H1 (cell line): ENCODE results near the gene EVI5.

ENCODE experiments used
- RNF2 ChIP-seq: fragments of 200-900, 300-1000 bp; sonication (generic); IDR thresholded peaks from 2 replicates; pipeline ENCODE4 v1.7.1; 2016; ENCODE audit warnings: borderline replicate concordance, low read depth, mild to moderate bottlenecking, antibody characterized with exemption, low read length; ENCODE audit not compliant: poor library complexity, severe bottlenecking; ENCODE audit errors: missing control alignments
- TCF12 ChIP-seq: IDR thresholded peaks from 2 replicates; pipeline ENCODE4 v1.6.1; 2011; ENCODE audit warnings: low read depth, mild to moderate bottlenecking, low read length
- TF ChIP-seq, protein P1 (sequence below), 3 experiments: IDR thresholded peaks; 1 replicate in 2 of 3; 2 replicates in 1 of 3; pipeline versions ENCODE4 v1.5.1 to v1.6.1; 2011; ENCODE audit warnings: low read length in 3 of 3, mild to moderate bottlenecking in 3 of 3, inconsistent platforms in 2 of 3, low read depth in 1 of 3, moderate library complexity in 1 of 3; ENCODE audit not compliant: insufficient read depth in 1 of 3; ENCODE audit errors: control extremely low read depth in 1 of 3
- TF ChIP-seq, protein P2 (sequence below): IDR thresholded peaks from 2 replicates; pipeline ENCODE4 v1.6.1; 2011; ENCODE audit warnings: low read depth, mild to moderate bottlenecking, low read length; ENCODE audit not compliant: insufficient read depth

DNA sequence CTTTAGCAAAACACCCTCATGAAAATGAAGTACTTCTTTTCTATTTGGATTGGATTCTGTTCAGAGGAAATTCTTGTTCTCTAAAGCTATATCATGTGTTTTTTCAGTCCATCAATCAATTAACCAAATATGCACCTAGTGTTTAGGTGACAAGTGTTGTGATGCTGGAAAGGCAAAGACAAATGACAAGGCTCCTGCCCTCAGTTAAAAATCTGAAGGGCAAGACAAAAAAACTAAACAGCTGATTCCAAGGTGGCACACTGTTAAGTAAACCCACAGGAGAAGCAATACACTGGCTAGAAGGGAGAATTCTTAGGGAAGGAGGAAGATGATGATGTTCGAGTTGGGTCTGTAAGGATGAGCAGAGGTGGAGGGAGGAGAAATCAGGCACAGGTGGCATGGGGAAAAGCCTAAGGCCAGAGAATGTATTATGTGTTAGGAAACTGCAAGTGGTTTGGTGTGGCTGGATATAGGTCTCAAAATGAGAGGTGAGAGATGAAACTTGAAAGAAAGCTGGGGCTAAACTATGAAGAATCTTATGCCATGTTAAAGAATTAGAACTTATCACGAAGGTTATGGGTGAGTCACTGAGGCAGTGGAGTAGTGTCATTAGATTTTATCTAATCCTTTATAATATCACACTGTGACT, 246.4 kb downstream of the EVI5 start:
- TF ChIP-seq TCF12 (no peak), RNF2 (no peak)
- TF ChIP-seq, protein P1, sequence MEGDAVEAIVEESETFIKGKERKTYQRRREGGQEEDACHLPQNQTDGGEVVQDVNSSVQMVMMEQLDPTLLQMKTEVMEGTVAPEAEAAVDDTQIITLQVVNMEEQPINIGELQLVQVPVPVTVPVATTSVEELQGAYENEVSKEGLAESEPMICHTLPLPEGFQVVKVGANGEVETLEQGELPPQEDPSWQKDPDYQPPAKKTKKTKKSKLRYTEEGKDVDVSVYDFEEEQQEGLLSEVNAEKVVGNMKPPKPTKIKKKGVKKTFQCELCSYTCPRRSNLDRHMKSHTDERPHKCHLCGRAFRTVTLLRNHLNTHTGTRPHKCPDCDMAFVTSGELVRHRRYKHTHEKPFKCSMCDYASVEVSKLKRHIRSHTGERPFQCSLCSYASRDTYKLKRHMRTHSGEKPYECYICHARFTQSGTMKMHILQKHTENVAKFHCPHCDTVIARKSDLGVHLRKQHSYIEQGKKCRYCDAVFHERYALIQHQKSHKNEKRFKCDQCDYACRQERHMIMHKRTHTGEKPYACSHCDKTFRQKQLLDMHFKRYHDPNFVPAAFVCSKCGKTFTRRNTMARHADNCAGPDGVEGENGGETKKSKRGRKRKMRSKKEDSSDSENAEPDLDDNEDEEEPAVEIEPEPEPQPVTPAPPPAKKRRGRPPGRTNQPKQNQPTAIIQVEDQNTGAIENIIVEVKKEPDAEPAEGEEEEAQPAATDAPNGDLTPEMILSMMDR (IDR thresholded peaks at IDR 0.05; ENCODE audit: control extremely low read depth in 1 of 3, insufficient read depth in 1 of 3, low read depth in 1 of 3, low read length in 3 of 3) = no peak
- TF ChIP-seq, protein P2, sequence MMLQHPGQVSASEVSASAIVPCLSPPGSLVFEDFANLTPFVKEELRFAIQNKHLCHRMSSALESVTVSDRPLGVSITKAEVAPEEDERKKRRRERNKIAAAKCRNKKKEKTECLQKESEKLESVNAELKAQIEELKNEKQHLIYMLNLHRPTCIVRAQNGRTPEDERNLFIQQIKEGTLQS = no peak
